H1 (cell line): ENCODE data around the gene SDF2. TPM values are rescaled to one million over a fixed set of nuclear protein-coding genes. Genes with fewer than 3 reads are reported as not detected.

Experiments used
- CTCF ChIA-PET: fragments of 300-600 bp; sonication (Branson Sonifier 250); formaldehyde crosslinking; loops from one replicate; lab custom pipeline; 2021; ENCODE audit not compliant: partially characterized antibody; lab: Charles Lee
- POLR2A ChIA-PET: fragments of 300-600 bp; sonication (Branson Sonifier 250); formaldehyde crosslinking; loops from one replicate; lab custom pipeline; 2021; ENCODE audit warnings: inconsistent platforms; ENCODE audit not compliant: partially characterized antibody; lab: Charles Lee
- DNase-seq, 2 experiments: peaks; one replicate each; pipeline versions ENCODE4 v3.0.0 to v3.0.0-alpha.2; 2010 to 2022; ENCODE audit warnings: low spot score in 2 of 2, low read depth in 1 of 2, mixed read lengths in 1 of 2
- FAIRE-seq: peaks from 2 replicates; lab custom pipeline; 2011; peaks lifted over from hg19 to GRCh38; lab: Jason Lieb, UNC
- H2AFZ ChIP-seq: 2 replicates; pipeline ENCODE4 v1.8.1; 2012; ENCODE audit warnings: low read length, inconsistent platforms
- H2AK5ac ChIP-seq: 2 replicates; pipeline ENCODE4 v1.6.1; 2013; ENCODE audit warnings: low read depth, low read length
- H2BK120ac ChIP-seq: replicated peaks from 2 replicates; pipeline ENCODE3; 2013; ENCODE audit warnings: low read depth, low read length, inconsistent platforms
- H2BK12ac ChIP-seq: 2 replicates; pipeline ENCODE4 v1.6.1; 2013; ENCODE audit warnings: low read depth, low read length
- H2BK15ac ChIP-seq: 2 replicates; pipeline ENCODE4 v1.6.1; 2013; ENCODE audit warnings: low read length
- H2BK20ac ChIP-seq: 2 replicates; pipeline ENCODE4 v1.6.1; 2013; ENCODE audit warnings: low read length
- H2BK5ac ChIP-seq: 2 replicates; pipeline ENCODE4 v1.6.1; 2013; ENCODE audit warnings: low read depth, low read length
- H3K14ac ChIP-seq: 2 replicates; pipeline ENCODE4 v1.6.1; 2013; ENCODE audit warnings: inconsistent platforms; ENCODE audit not compliant: insufficient read length
- H3K18ac ChIP-seq: 2 replicates; pipeline ENCODE4 v1.6.1; 2013; ENCODE audit warnings: low read length; ENCODE audit errors: extremely low read depth
- H3K23ac ChIP-seq: 2 replicates; pipeline ENCODE4 v1.6.1; 2013; ENCODE audit warnings: inconsistent platforms; ENCODE audit not compliant: insufficient read length
- H3K23me2 ChIP-seq: 2 replicates; pipeline ENCODE4 v1.6.1; 2013; ENCODE audit warnings: low read depth, low read length
- H3K27ac ChIP-seq: 2 replicates; pipeline ENCODE4 v1.6.1; 2011; ENCODE audit warnings: low read depth, low read length, inconsistent platforms
- H3K27me3 ChIP-seq, 4 experiments: replicated peaks in 1 of 4; 1 replicate in 1 of 4; 2 replicates in 3 of 4; pipeline versions ENCODE4 v1.6.1 to v1.8.1; 2011 to 2013; ENCODE audit warnings: low read length in 3 of 4, mild to moderate bottlenecking in 3 of 4, inconsistent platforms in 2 of 4, mixed read lengths in 2 of 4, moderate library complexity in 1 of 4; ENCODE audit not compliant: control insufficient read depth in 3 of 4, insufficient read depth in 3 of 4; ENCODE audit errors: extremely low read depth in 1 of 4
- H3K36me3 ChIP-seq, 4 experiments: 2 replicates each; pipeline versions ENCODE4 v1.6.1 to v1.8.1; 2011 to 2013; ENCODE audit warnings: mild to moderate bottlenecking in 4 of 4, low read length in 3 of 4, moderate library complexity in 2 of 4, control low read depth in 1 of 4, inconsistent platforms in 1 of 4; ENCODE audit not compliant: insufficient read depth in 4 of 4, control insufficient read depth in 2 of 4
- H3K4ac ChIP-seq: replicated peaks from 2 replicates; pipeline ENCODE3; 2013; ENCODE audit warnings: low read length, low read depth, mixed read lengths, inconsistent platforms; ENCODE audit not compliant: insufficient read length
- H3K4me1 ChIP-seq, 4 experiments: replicated peaks in 1 of 4; 1 replicate in 1 of 4; 2 replicates in 3 of 4; pipeline versions ENCODE4 v1.6.1 to v1.8.1; 2011 to 2013; ENCODE audit warnings: low read length in 3 of 4, inconsistent platforms in 2 of 4, mixed read lengths in 1 of 4; ENCODE audit not compliant: insufficient read depth in 4 of 4, control insufficient read depth in 3 of 4
- H3K4me2 ChIP-seq, 2 experiments: 2 replicates each; pipeline versions ENCODE4 v1.6.1 to v1.8.1; 2011 to 2013; ENCODE audit warnings: low read depth in 2 of 2, low read length in 2 of 2, control low read depth in 1 of 2, inconsistent platforms in 1 of 2, mild to moderate bottlenecking in 1 of 2; ENCODE audit not compliant: insufficient read depth in 1 of 2
- H3K4me3 ChIP-seq, 4 experiments: fragments of 200-600, 300-600 bp in 1 of 4; sonication (generic), shearing (Covaris generic), sonication (Bioruptor Twin) in 1 of 4; 2 replicates each; pipeline versions ENCODE4 v1.5.1 to v1.8.1; 2011 to 2016; ENCODE audit warnings: low read length in 4 of 4, low read depth in 3 of 4, control low read depth in 2 of 4, inconsistent platforms in 2 of 4, mild to moderate bottlenecking in 2 of 4, mixed read lengths in 1 of 4, moderate library complexity in 1 of 4; ENCODE audit not compliant: insufficient read depth in 2 of 4; ENCODE audit errors: extremely low read depth in 1 of 4
- H3K56ac ChIP-seq: replicated peaks from 2 replicates; pipeline ENCODE3; 2013; ENCODE audit warnings: low read depth, mild to moderate bottlenecking, mixed read lengths, low read length, inconsistent platforms; ENCODE audit not compliant: insufficient read length
- H3K79me1 ChIP-seq: 2 replicates; pipeline ENCODE4 v1.6.1; 2013; ENCODE audit warnings: low read depth, low read length, control low read depth
- H3K79me2 ChIP-seq, 2 experiments: 2 replicates each; pipeline versions ENCODE4 v1.6.1 to v1.8.1; 2012 to 2013; ENCODE audit warnings: low read length in 2 of 2, mild to moderate bottlenecking in 2 of 2, inconsistent platforms in 1 of 2; ENCODE audit not compliant: insufficient read depth in 2 of 2, control insufficient read depth in 1 of 2
- H3K9ac ChIP-seq, 4 experiments: replicated peaks in 1 of 4; 1 replicate in 1 of 4; 2 replicates in 3 of 4; pipeline versions ENCODE4 v1.6.1 to v1.8.1; 2011 to 2013; ENCODE audit warnings: low read depth in 3 of 4, low read length in 3 of 4, control low read depth in 2 of 4, mild to moderate bottlenecking in 2 of 4, moderate library complexity in 2 of 4, inconsistent platforms in 1 of 4; ENCODE audit errors: extremely low read depth in 1 of 4
- H3K9me3 ChIP-seq, 2 experiments: 2 replicates each; pipeline versions ENCODE4 v1.6.1 to v1.8.1; 2012 to 2013; ENCODE audit warnings: mild to moderate bottlenecking in 2 of 2, moderate library complexity in 2 of 2, control low read depth in 1 of 2, inconsistent platforms in 1 of 2, low read depth in 1 of 2, low read length in 1 of 2, mixed read lengths in 1 of 2; ENCODE audit not compliant: insufficient read depth in 2 of 2
- H4K20me1 ChIP-seq, 2 experiments: replicated peaks in 1 of 2; 2 replicates each; pipeline versions ENCODE3 to v1.8.1; 2011 to 2013; ENCODE audit warnings: inconsistent platforms in 2 of 2, low read length in 2 of 2, mild to moderate bottlenecking in 1 of 2; ENCODE audit not compliant: insufficient read depth in 2 of 2, control insufficient read depth in 1 of 2
- H4K5ac ChIP-seq: 2 replicates; pipeline ENCODE4 v1.6.1; 2013; ENCODE audit warnings: low read length, low read depth, mixed read lengths, inconsistent platforms; ENCODE audit not compliant: insufficient read length
- H4K8ac ChIP-seq: 2 replicates; pipeline ENCODE4 v1.8.0; 2013; ENCODE audit warnings: mild to moderate bottlenecking, moderate library complexity, low read length, inconsistent platforms; ENCODE audit not compliant: insufficient read depth; ENCODE audit errors: extremely low read depth
- H4K91ac ChIP-seq: replicated peaks from 2 replicates; pipeline ENCODE3; 2013; ENCODE audit warnings: low read length, mixed read lengths, inconsistent platforms; ENCODE audit not compliant: insufficient read length
- ATF3 ChIP-seq: IDR thresholded peaks from 2 replicates; pipeline ENCODE4 v1.6.1; 2011; ENCODE audit warnings: low read depth, mild to moderate bottlenecking, low read length; ENCODE audit not compliant: insufficient read depth
- JUND ChIP-seq: IDR thresholded peaks from 2 replicates; pipeline ENCODE4 v1.6.1; 2011; ENCODE audit warnings: mild to moderate bottlenecking, improper control_type of control experiment, low read length
- KDM5A ChIP-seq: fragments of 200-600 bp; IDR thresholded peaks from 2 replicates; pipeline ENCODE4 v1.7.1; 2012; ENCODE audit warnings: mild to moderate bottlenecking, low read length, inconsistent platforms, mixed read lengths
- NANOG ChIP-seq: IDR thresholded peaks from 2 replicates; pipeline ENCODE4 v1.6.1; 2011; ENCODE audit warnings: low read length, low read depth, mild to moderate bottlenecking, inconsistent platforms; ENCODE audit not compliant: insufficient read depth, poor library complexity, severe bottlenecking
- SAP30 ChIP-seq: fragments of 300-600 bp; sonication (generic); IDR thresholded peaks from 2 replicates; pipeline ENCODE4 v1.7.1; 2012; ENCODE audit warnings: low read length, moderate library complexity, mild to moderate bottlenecking, inconsistent platforms; ENCODE audit not compliant: insufficient read depth, insufficient replicate concordance
- SP1 ChIP-seq: IDR thresholded peaks from 2 replicates; pipeline ENCODE4 v1.6.1; 2011; ENCODE audit warnings: low read depth, low read length
- WGBS, 2 experiments: shearing (Covaris generic) in 1 of 2; methylation state at CpG; one replicate each; pipeline versions ENCODE4 v1.1.6 to v1.1.7; 2013 to 2015; ENCODE audit warnings: low lambda C conversion rate in 2 of 2, mixed read lengths in 2 of 2, inconsistent platforms in 1 of 2, low coverage in 1 of 2, missing lambda C conversion rate in 1 of 2; ENCODE audit not compliant: insufficient replicate concordance in 2 of 2, insufficient coverage in 1 of 2, insufficient read length in 1 of 2; ENCODE audit errors: extremely low coverage in 1 of 2, missing lambda C conversion rate in 1 of 2; 5-methylcytosine and 5-hydroxymethylcytosine counted together
- polyA plus RNA-seq, 7 experiments: library from polyadenylated mRNA; depleted of rRNA in 3 of 7; stranded (reverse) in 5 of 7; unstranded in 2 of 7; fragments of >200 nt in 5 of 7; fragments of 200-250 nt in 2 of 7; gene quantifications; 1 replicate in 5 of 7; 2 replicates in 1 of 7; 4 replicates in 1 of 7; pipeline versions ENCODE4 v1.2.1 to v1.2.3, GENCODE V29; 2011 to 2013; ENCODE audit warnings: missing spikeins in 2 of 7, mixed read lengths in 2 of 7
- total RNA-seq: library from RNA; stranded (reverse); fragmentation: NEBNext Ultra II Directional; extraction: Animal tissue kit (Norgen Biotek cat#: 25700); gene quantifications from 2 replicates; pipeline ENCODE4 v1.2.1, GENCODE V29; 2021

Gene SDF2
- total and polyA plus RNA-seq, 2 of the 8 experiments (the other 6 are each of a cell fraction or from before 2014, with no cell fraction given), result 44.8 to 65.4 TPM

GRCh38 chr17:28644787-28645575 is 16.7 kb downstream of the SDF2 start, which contains the start of gene BLTP2:
Gene BLTP2 (minus strand): TSS chr17:28645158. CDS start chr17:28645056, 102 bp downstream.
- Histone ChIP-seq H2AK5ac (no peak within 1 kb of the TSS), H3K18ac (peak within 1 kb of the TSS; percentile 26; the same call in 1 of the 2 replicates), H3K36me3 (peaks cover 17 to 44% (median 40%) of the 10 kb centered on the region in 4 experiments), H2BK5ac (peak within 1 kb of the TSS; percentile 47), H3K79me1 (peaks cover 4% of the 10 kb centered on the region), H2BK20ac (no peak within 1 kb of the TSS), H2BK15ac (0 out of 2 replicates have a peak within 1 kb of the TSS, but pooled peaks have one; percentile 36), H2BK120ac (no peak within 1 kb of the TSS), H3K4ac (peak within 1 kb of the TSS; percentile 65), H4K8ac (peak within 1 kb of the TSS; percentile 76; the same call in 1 of the 2 replicates), H3K23ac (no peak within 1 kb of the TSS), H3K9me3 (no peaks in the 10 kb centered on the region), H4K91ac (peak within 1 kb of the TSS; percentile 52), H4K5ac (peak within 1 kb of the TSS; percentile 87), H3K27ac (peak within 1 kb of the TSS; percentile 50; the same call in 1 of the 2 replicates), H3K4me3 (peak within 1 kb of the TSS; percentile 74 to 97 (median 88)), H3K9ac (peak within 1 kb of the TSS; percentile 58 to 66 (median 63)), H2BK12ac (no peak within 1 kb of the TSS), H4K20me1 (peaks cover 0 to 7% of the 10 kb centered on the region in 2 experiments), H3K14ac (no peak within 1 kb of the TSS), H3K27me3 (no peaks in the 10 kb centered on the region), H3K56ac (peak within 1 kb of the TSS; percentile 82), H2AFZ (no peak within 1 kb of the TSS), H3K79me2 (peaks cover 3 to 27% of the 10 kb centered on the region in 2 experiments; a peak in 3 of 4 replicates), H3K23me2 (peaks cover 5% of the 10 kb centered on the region; the same call in 1 of the 2 replicates), H3K4me2 (peak within 1 kb of the TSS; percentile 89 to 95), H3K4me1 (0 out of 7 replicates have a peak, but pooled peaks cover 0 to 2% (median under 1%) of the 10 kb centered on the region in 4 experiments)
- WGBS, 2 experiments, result 3% methylated on average over 39 of the region's 89 CpGs; no CpG with 5 or more reads in 1 of the 2 experiments
- ChIA-PET POLR2A (interaction anchor here (0.7 to 4.7 kb wide), 24 partner anchors 10 to 83 kb away, joined by 3 to 55 read pairs (median 6); partner anchors contain the start of genes ALDOC, PROCA1, RPL23A and SDF2), CTCF (interaction anchor here (0.9 to 7.9 kb wide), 16 partner anchors 10 to 69 kb away, joined by 3 to 54 read pairs (median 4); partner anchors contain the start of genes ALDOC, SDF2 and SUPT6H)
- peak; percentile 78 to 91 for DNase-seq
- FAIRE-seq, result no peak
- no peak for TF ChIP-seq JUND
- TF ChIP-seq SAP30, result no peak
- no peak for TF ChIP-seq NANOG
- TF ChIP-seq ATF3, result no peak
- TF ChIP-seq KDM5A, result no peak; the same call in 1 of the 2 replicates
- peak; percentile 55; the same call in 1 of the 2 replicates for TF ChIP-seq SP1
